ENCODE measurements around the gene CEP112.

CEP112 gene

DNA sequence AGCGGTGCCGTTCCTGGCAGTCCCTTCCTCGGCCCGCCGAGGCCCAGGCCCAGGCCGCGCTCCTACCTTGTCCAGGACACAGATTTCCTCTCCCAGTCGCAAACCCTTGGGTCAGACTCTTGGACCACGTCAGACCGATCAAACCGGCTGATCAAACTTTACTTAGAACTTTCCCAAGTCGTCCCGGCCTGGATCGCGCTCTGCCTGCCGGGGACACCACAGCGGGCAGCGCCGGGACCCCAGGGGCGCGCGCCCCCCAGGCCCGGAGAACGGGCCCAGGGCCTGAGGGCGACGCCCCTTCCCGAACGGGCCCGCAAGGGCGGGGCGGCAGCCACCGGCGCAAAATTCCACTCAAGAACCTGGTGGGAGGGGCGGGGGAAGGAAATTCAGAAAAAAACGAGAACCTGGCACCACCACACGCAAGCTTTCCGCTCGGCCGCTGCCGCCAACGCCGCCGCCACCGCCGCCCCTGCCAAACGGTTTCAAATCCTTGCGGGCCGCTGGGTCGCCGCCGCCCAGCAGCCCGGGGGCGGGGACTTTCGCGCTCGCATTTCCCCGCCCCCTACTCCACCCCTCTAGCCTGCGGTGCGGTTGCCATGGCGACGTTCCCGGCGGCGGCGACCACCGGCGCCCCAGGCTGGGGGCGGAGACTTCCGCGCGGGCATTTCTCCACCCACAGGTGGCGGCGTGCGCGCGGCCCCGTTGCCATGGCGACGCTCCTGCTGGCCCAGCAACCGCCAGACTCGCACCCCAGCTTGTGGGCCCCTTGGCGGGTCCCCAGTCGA, at the start of gene CEP112:
Gene CEP112, minus strand, starts transcription at position 541 of the 785 bp plus-strand sequence.
- DNase-seq (ENCODE audit: low read depth in 2 of 2, low spot score in 1 of 2) = peak; percentile 83 to 84

DNA sequence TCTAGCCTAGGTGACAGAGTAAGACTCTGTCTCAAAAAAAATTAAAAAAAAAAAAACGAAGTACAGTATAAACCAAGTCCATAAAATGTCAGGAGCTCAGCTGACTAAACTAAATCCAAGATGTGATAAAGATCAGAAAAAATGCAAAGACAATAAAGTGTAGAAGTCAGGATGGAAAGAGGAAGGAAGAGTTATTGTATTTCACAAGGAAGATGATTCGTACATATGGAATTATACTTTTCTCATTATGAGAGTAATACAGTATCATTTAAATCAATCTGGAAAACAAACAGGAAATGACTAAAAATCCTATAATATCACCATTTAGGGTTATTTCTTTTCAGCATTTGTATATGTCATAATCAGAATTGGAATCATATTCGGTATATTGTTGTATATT, 48.7 kb upstream of the CEP112 start:
- DNase-seq (ENCODE audit: low read depth in 2 of 2, low spot score in 1 of 2) = no peak

DNA sequence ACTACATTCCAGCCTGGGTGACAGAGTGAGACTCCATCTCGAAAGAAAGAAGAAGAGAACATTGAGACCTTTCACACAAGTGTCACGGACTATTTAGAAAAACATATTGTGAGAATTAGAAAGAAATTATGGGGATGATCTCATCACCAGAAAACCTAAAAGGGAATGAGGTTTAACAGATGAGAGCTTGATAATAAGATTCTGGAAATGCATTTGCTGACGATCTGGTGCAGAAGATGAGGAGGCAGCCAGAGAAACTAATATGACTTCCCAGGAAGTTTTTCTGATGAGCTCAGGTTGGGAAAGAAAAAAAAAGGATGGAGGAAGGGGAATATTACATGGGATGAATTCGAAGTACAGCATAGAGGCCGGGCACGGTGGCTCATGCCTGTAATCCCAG, 48.1 kb upstream of the CEP112 start:
- DNase-seq (ENCODE audit: low read depth in 2 of 2, low spot score in 1 of 2) = no peak

DNA sequence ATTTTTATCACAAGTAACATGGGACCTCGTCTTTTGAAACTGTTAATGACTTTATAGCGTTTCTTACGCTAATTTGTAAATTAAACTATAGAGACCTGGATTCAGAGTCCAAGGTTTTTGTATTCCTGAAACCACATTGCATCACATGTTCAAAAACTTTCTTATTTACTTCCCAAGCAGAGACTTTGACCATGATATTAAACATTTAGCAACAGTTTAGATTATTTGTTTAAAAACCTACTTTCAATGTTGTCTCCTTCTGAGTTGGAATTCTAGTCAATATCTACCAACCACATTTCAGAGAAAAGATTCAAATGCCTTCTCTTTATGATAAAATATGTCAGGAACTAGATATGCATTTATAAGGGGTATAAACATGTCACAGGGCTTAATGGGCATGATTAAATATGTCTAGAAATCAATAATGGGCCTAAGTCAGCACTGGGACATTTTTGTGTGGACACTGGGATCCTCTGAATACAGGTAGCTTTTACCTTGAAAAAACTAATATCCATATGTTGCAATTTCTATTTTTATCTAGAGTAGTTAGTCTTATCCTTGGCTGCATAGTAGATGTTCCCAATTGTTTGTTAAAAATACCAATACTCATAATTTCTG, 43.6 kb upstream of the CEP112 start:
- no peak for DNase-seq (ENCODE audit: low read depth in 2 of 2, low spot score in 1 of 2)

DNA sequence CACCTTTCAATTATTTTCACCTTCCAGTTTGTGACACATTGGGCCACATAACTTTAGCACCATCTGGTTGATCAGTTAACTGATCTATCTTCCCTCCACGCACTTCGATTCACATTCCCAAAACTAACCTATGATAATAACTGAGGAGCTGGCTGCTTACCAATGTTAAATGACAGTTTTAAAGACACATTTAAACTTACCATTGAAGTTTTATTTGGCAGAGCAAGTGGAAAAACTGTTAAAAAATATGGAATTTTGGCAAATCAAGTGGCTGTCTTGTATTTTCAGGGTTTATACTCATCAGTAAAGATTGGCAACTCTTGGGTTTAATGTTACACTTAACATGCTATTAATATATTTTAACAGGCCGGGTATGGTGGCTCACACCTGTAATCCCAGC, 42.7 kb upstream of the CEP112 start:
- no peak for DNase-seq (ENCODE audit: low read depth in 2 of 2, low spot score in 1 of 2)

DNA sequence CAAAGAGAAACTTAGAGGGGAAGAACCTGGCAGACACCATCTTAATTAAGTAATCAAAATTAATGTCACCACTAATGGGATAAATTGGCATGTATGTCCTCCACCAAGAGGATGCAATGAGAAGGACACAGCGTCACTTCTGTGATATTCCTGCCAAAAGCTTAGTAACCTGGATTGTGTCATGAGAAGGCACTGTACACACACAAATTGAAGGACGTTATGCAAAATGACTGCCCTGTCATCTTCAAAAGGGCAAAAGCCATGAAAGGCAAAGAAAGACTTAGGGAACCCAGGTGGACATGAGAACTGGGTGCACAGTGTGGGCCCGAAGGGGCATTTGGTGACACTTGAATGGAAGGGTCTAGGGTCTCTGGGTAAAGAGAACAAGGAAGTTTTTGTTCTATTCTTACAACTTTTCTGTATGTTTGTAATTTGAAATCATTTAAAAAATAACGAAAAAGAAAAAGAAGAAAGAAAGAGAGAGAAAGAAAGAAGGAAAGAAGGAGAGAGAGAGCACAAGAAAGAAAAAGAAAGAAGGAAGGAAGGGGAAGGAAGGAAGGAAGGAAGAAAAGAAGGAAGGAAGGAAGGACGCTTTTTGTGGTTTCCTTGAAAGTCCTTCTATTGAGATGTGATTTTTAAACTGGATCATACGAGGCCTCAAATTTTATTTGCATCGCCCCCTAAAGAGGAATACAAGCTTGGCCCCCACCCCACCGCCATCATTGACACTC, 41.3 kb upstream of the CEP112 start:
- DNase-seq (ENCODE audit: low read depth in 2 of 2, low spot score in 1 of 2) = no peak

DNA sequence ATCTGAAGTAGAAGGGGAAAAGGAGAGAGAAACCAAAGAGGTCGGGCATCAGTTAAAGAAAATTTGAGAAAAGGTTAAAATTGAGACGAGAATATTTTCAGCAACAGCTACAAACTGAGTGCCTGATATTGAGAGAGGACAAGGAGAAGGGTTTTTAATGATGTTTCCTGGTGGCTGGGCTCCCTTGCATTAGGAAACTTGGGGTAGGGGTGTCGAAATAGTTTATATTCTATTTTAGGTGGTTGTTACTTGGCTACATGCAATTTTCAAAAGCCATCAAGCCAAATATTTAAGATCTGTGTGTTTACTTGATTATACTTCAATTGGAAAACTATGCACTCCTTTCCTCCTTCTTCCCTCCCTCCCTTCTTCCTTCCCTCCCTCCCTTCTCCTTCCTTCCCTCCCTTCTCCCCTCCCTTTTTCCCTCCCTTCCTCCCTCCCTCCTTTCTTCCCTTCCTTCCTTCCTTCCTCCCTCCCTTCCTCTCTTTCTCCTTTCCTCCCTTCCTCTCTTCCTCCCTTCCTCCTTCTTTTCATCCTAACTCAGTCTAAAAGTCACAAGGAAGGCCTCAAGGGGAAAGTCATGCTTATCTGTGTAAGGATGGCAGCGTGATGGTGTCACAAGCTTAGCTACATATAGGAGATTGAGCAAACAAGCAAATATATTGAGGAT, 39.1 kb upstream of the CEP112 start:
- DNase-seq (ENCODE audit: low read depth in 2 of 2, low spot score in 1 of 2) = no peak

DNA sequence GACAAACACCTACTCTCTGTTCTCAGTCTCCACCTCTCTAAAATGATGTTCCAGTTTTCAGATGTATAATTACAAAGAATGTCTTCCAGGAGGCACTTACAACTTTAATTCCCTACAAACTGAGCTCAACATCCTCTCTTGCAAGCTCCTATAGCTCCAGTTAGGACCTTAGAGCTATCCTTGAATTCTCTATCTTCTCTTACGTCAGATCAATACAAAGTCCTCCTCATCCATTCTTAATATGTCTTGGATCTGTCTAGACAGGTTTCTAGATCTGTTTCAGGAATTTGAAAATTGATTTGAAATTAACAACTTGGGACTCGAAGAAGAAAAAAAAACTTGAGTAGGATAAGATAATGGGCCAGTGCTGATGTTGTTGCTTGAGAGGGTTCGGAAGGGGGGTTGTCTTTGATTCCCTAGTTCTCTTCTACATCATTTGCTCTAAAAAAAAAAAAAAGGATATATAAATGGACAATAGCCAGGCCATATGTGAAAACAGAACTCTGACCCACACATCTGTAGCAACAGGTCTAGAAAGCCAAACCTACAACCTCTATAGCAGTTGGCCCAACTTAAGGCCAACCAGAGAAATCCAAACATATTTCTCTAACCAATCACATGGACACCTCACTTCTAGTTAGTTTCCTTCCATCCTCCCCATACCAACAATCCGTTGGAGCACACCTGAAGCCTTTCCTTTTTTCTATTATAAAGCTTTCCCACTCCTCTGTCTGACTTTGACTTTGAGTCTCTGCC, 38.0 kb upstream of the CEP112 start:
- DNase-seq (ENCODE audit: low read depth in 2 of 2, low spot score in 1 of 2) = no peak

DNA sequence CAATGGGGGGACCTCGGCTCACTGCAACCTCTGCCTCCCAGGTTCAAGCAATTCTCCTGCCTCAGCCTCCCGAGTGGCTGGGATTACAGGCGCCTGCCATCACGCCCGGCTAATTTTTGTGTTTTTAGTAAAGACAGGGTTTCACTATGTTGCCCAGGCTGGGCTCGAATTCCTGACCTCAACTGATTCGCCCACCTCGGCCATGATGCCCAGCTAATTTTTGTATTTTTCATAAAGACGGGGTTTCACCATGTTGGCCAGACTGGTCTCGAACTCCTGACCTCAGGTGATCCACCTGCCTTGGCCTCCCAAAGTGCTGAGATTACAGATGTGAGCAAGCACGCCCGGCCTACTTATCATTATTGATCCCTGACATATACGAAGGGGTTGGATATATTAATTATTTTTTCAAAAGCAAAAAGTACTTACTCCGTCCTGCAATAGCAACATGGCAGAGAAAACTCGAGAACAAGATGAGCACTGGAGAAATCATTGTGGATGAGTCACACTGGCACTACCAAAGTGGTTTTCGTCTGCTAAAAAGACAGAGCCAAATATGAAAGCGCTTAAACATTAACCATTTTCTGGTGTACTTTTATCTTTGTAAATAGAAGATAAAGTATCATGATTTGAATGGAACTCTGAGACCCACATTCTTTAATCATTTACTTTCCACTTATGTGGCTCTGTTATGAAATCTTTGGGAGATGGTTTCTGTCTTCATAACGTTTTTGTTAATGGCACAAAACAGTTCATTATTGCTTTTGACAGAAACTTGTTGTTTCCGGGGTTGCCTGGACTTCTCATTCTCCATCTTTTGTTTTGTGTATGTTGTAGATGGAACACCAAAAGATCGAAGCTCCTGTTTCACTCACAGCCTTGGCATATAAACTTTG, 37.2 kb upstream of the CEP112 start, which contains the start of gene APOH:
Gene APOH, minus strand, starts transcription at position 529 of the 896 bp plus-strand sequence. Its CDS starts 36 bp downstream, at position 493.
- no peak for DNase-seq (ENCODE audit: low read depth in 2 of 2, low spot score in 1 of 2)

DNA sequence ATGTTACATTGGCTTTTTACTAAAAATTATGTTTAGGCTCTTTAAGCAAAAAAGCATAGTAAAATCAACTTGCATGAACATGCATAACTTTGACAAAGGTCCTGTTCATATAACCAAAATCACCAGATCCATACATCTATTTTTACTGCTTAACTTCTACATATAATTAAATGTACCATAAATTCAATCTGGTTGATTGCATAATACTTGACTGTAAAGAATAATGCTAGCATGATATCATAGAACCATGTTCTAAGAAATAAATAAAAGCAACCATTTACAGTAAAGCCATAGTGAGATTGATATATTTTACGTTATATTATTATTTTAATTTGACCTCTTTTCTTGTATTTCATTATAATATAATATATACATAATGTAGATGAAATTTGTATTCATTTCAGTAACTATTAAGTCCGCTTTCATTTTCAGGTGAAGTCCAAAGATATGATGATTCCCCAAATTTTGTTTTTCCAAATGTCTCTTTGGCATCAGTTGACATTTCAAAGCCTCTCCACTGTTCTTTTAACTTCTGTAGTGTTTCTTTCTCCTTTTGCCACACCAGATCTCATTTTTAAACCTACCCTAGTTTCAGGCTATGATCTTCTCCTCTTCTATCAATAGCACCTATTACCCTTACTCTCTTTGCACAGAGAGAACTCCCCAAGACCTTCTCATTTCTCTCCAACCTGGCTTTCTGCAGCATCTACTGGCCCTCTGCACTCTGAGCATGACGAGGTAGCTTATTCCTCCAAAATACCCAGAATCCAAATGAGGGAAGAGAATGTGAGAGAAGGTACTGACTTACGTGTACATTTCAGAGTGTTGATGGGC, 35.5 kb upstream of the CEP112 start:
- DNase-seq (ENCODE audit: low read depth in 2 of 2, low spot score in 1 of 2) = no peak

DNA sequence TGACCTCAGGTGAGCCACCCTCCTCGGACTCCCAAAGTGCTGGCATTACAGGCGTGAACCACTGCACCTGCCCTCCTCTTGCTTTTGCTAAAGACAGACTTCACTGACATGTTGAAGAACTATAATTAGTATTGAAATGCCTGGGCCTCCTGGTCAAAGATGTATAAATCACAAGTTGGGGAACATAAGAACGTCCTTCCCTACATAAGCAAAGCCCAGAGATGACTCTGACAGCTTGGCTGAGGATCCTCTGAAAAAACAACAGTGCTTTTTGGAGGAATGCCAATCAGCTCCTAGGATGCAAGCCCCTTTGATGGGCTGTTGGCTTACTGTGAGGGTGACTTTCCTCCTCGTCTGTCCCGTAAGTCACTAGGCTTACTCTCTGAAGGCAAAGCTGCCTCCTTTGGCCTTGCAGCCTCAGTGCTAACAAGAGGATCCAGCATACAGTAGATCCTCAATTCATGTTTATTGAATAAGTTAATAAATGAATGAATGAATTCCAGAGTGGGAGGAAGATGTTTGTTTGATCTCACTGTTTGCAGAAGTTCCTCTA, 30.9 kb upstream of the CEP112 start:
- no peak for DNase-seq (ENCODE audit: low read depth in 2 of 2, low spot score in 1 of 2)

DNA sequence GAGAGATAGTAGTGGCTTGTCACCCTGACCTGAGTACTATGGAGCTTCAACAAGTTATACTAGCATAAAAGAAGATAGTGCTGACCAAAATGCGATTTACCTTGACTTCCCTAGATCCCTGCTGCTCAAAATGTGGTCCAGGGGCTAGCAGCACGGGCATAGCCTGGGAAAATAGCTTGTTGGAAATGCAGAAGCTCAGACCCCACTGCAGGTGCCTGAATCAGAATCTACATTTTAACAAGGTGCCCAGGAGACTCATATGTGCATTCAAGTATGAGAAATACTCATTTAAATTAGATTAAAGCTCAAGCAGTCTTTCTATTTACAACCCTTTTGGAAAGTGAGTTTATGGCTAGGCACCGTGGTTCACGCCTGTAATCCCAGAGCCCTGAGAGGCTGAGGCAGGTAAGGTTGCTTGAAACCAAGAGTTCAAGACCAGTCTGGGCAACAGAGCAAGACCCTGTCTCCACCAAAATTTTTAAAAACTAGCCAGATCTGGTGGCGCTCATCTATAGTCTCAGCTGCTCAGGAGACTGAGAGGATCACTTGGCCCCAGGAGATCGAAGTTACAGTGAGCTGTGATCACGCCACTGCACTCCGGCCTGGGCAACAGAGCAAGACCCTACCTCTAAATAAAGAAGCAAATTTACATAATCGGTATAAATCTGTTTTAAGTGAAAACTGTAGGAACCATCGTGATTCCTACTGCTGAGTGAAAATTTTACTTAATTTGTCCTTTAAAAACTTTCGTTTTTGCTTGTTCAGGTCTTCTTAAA, 30.0 kb upstream of the CEP112 start:
- DNase-seq (ENCODE audit: low read depth in 2 of 2, low spot score in 1 of 2) = no peak

DNA sequence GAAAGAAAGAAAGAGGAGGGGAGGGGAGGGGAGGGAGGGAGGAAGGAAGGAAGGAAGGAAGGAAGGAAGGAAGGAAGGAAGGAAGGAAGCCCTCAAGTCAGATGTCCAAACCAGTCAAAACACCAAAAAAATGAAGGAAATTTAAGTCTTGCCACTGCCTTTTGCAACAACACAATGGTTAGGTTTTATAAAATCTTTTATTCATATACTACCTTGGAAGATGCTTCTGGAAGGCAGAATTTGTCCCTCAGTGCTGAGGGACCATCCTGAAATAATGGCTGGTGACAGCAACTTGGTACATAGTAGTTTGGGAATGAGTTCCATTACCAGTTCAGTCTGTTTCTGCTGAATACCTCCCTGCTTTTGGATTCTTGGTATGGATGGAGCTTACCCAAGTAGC, 29.4 kb upstream of the CEP112 start:
- no peak for DNase-seq (ENCODE audit: low read depth in 2 of 2, low spot score in 1 of 2)

DNA sequence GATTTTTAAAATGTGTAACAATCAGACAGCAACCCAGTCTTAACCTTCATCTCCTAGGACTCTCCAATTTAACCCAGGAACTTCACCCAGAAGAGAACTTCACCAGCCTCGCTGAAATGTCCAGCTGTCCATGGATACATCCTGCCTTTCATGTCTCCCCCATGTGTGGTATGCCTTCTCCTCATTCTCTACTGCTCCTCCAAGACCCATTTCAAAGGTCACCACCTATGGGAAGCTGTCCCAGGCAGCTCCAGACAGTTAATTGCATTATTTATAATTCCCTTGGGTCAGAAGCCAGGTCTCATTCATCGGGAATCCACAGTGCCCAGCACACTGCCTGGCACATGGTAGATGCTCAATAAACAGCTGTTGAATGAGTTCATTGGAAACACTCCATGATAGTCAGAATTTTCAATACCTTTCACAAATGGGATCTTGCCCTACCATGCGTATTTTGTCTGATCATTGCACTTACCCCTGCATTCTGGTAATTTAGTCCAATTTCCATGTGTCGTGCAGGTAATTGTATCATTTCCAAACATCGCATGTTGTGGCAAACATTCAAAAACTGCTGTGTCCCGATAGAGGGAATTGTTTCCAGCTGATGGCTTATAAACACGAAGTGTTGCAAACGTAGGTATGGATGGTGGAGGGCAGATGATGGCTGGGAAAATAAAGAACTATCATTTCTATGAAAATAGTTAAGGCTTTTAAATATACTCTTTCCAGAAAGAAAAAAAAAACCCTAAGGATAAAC, 28.3 kb upstream of the CEP112 start:
- DNase-seq (ENCODE audit: low read depth in 2 of 2, low spot score in 1 of 2) = no peak

DNA sequence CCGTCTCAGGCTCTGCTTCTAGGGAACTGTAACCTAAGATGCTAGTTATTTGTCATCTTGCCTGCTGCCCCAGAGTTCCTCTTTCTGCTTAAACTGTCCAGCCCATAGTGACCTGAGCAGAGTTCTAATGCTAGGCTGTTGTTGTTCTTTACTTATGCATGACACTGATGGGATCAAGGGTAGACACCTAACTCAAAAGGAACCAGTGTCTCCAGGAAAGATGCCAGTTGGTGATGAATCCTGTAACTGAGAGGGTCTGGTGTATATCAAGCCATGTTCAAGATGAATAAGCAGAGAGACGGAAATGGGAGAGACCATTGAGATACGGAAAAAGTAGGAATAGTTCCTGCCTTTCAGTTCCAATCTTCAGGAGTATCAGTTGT, 23.6 kb upstream of the CEP112 start:
- no peak for DNase-seq (ENCODE audit: low read depth in 2 of 2, low spot score in 1 of 2)

DNA sequence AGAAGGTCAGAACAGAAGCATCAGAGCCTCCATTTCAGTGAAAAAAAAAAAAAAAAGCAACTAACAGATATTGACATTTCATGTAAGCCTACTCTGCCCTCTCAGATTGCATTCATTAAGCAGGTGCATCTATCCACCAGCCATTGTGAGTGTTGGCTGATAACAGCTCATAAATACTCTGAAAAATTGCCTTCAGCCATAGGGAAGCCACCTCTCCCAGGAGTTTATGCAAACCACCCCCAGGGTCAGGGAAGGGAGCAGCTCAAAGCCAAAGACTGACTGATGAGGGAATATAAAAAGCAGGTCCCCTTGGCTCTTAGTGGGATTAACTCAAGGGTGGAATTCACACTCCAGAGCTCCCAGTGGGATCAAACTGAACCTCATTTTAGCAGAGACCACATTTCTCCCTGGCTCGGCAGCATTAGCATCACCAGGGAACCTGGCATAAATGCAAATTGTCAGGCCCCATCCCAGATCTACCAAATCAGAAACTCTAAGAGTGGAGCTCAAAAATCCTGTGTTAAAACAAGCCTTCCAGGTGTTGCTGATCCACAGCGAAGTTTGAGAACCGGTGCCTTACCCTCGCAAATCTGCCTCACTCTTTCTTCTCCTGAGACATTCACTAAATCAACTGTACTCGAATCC, 23.1 kb upstream of the CEP112 start:
- no peak for DNase-seq (ENCODE audit: low read depth in 2 of 2, low spot score in 1 of 2)
